HepG2 (cell line): ENCODE data around the gene AGR2. TPM values are rescaled to one million over a fixed set of nuclear protein-coding genes. Genes with fewer than 3 reads are reported as not detected.

Source experiments
- ATAC-seq: fragments of 200-7000 bp; cut with Tn5 transposase; 3 replicates; pipeline ENCODE4 v1.9.1; 2020; ENCODE audit warnings: mild to moderate bottlenecking, moderate library complexity
- BruUV-seq: library from RNA; stranded (reverse); fragments of 400-500 nt; replicated peaks from 2 replicates; lab custom pipeline; 2021; lab: Mats Ljungman, UMichigan
- CTCF ChIA-PET: fragments of 300-600 bp; formaldehyde crosslinking; extraction: SDS; loops from one replicate; lab custom pipeline; 2021; ENCODE audit warnings: low total read pairs, inconsistent platforms, low intra/inter-chr PET ratio; lab: Yijun Ruan, JAX
- POLR2A ChIA-PET: fragments of 350-600 bp; sonication (Branson Sonifier 250); formaldehyde crosslinking; loops from one replicate; lab custom pipeline; 2020; ENCODE audit warnings: antibody characterized with exemption, inconsistent platforms; lab: Yijun Ruan, JAX
- DNase-seq: peaks from one replicate; pipeline ENCODE4 v3.0.0-alpha.2; 2015; ENCODE audit warnings: low spot score
- FAIRE-seq: peaks from 3 replicates; lab custom pipeline; 2011; peaks lifted over from hg19 to GRCh38; lab: Jason Lieb, UNC
- H2AFZ ChIP-seq: one replicate; pipeline ENCODE4 v1.6.1; 2011; ENCODE audit warnings: low read length, inconsistent platforms
- H3K27ac ChIP-seq: fragments of 300-600 bp; 3 replicates; pipeline ENCODE4 v1.8.0; 2011; ENCODE audit warnings: mixed run types, mild to moderate bottlenecking, mixed read lengths, low read length, inconsistent platforms; ENCODE audit not compliant: insufficient read depth; ENCODE audit errors: extremely low read length
- H3K27me3 ChIP-seq, 2 experiments: fragments of 200-600 bp in 1 of 2; 2 replicates in 1 of 2; 3 replicates in 1 of 2; pipeline versions ENCODE4 v1.6.0 to v1.8.0; 2011; ENCODE audit warnings: low read length in 2 of 2, mild to moderate bottlenecking in 2 of 2, moderate library complexity in 2 of 2, inconsistent platforms in 1 of 2; ENCODE audit not compliant: insufficient read depth in 2 of 2, control insufficient read depth in 1 of 2
- H3K36me3 ChIP-seq, 2 experiments: fragments of 200-600 bp in 1 of 2; replicated peaks in 1 of 2; 2 replicates in 1 of 2; 3 replicates in 1 of 2; pipeline versions ENCODE4 v1.5.1 to v1.8.0; 2011; ENCODE audit warnings: low read length in 2 of 2, inconsistent platforms in 1 of 2; ENCODE audit not compliant: insufficient read depth in 2 of 2, control insufficient read depth in 1 of 2
- H3K4me1 ChIP-seq: 2 replicates; pipeline ENCODE4 v1.5.1; 2012; ENCODE audit warnings: low read length, inconsistent platforms; ENCODE audit not compliant: insufficient read depth
- H3K4me2 ChIP-seq: 2 replicates; pipeline ENCODE4 v1.6.0; 2011; ENCODE audit warnings: low read depth, low read length, inconsistent platforms
- H3K4me3 ChIP-seq, 3 experiments: fragments of 200-600 bp in 1 of 3; sonication (generic), shearing (Covaris generic) in 1 of 3; replicated peaks in 1 of 3; 2 replicates each; pipeline ENCODE4 v1.5.1; 2011 to 2016; ENCODE audit warnings: low read length in 3 of 3, inconsistent platforms in 2 of 3, low read depth in 2 of 3, mild to moderate bottlenecking in 2 of 3, control low read depth in 1 of 3, mixed read lengths in 1 of 3; ENCODE audit not compliant: insufficient read depth in 1 of 3
- H3K79me2 ChIP-seq: one replicate; pipeline ENCODE4 v1.6.1; 2011; ENCODE audit warnings: low read length, inconsistent platforms; ENCODE audit not compliant: insufficient read depth
- H3K9ac ChIP-seq: 2 replicates; pipeline ENCODE4 v1.6.0; 2011; ENCODE audit warnings: mild to moderate bottlenecking, low read depth, low read length, inconsistent platforms; ENCODE audit not compliant: insufficient read depth
- H3K9me3 ChIP-seq: 2 replicates; pipeline ENCODE4 v1.5.1; 2012; ENCODE audit warnings: mild to moderate bottlenecking, low read length
- H4K20me1 ChIP-seq: 2 replicates; pipeline ENCODE4 v1.6.0; 2011; ENCODE audit warnings: inconsistent platforms, mild to moderate bottlenecking, low read length, moderate library complexity; ENCODE audit not compliant: insufficient read depth
- ARNTL ChIP-seq: sonication (generic); formaldehyde crosslinking; IDR thresholded peaks from 2 replicates; pipeline ENCODE4 v1.4.0; 2020; ENCODE audit warnings: mild to moderate bottlenecking, missing genetic modification reagents
- EZH2 ChIP-seq: conservative IDR thresholded peaks from 2 replicates; pipeline ENCODE4 v1.6.1; 2012; ENCODE audit warnings: mild to moderate bottlenecking, low read depth, low read length, moderate library complexity
- MIER3 ChIP-seq: IDR thresholded peaks from 2 replicates; pipeline ENCODE4 v1.6.1; 2016; ENCODE audit warnings: missing compliant biosample characterization, borderline replicate concordance
- NFKB2 ChIP-seq: sonication (generic); formaldehyde crosslinking; IDR thresholded peaks from 2 replicates; pipeline ENCODE4 v1.4.0; 2020; ENCODE audit warnings: missing genetic modification reagents, borderline replicate concordance
- RBFOX2 ChIP-seq: fragments of 200-400 bp; formaldehyde crosslinking; IDR thresholded peaks from 2 replicates; pipeline ENCODE4 v1.6.1; 2017; ENCODE audit warnings: low read depth, mild to moderate bottlenecking, low read length
- STAG1 ChIP-seq: sonication (generic); formaldehyde crosslinking; IDR thresholded peaks from 2 replicates; pipeline ENCODE4 v1.4.0; 2020; ENCODE audit warnings: missing genetic modification reagents
- ZFX ChIP-seq: sonication (generic); formaldehyde crosslinking; IDR thresholded peaks from 2 replicates; pipeline ENCODE4 v1.4.0; 2020; ENCODE audit warnings: mild to moderate bottlenecking, low read depth, missing genetic modification reagents, moderate library complexity
- ZNF253 ChIP-seq: sonication (generic); formaldehyde crosslinking; IDR thresholded peaks from 2 replicates; pipeline ENCODE4 v1.8.0; 2022; ENCODE audit warnings: mild to moderate bottlenecking, missing genetic modification reagents, borderline replicate concordance
- ZNF383 ChIP-seq: sonication (generic); formaldehyde crosslinking; IDR thresholded peaks from 2 replicates; pipeline ENCODE4 v1.4.0; 2020; ENCODE audit warnings: missing genetic modification reagents, mild to moderate bottlenecking, borderline replicate concordance
- ZNF451 ChIP-seq: sonication (generic); formaldehyde crosslinking; IDR thresholded peaks from 2 replicates; pipeline ENCODE4 v1.5.0; 2020; ENCODE audit warnings: mild to moderate bottlenecking, missing genetic modification reagents
- ZNF737 ChIP-seq: sonication (generic); formaldehyde crosslinking; IDR thresholded peaks from 2 replicates; pipeline ENCODE4 v1.5.0; 2020; ENCODE audit warnings: missing genetic modification reagents, mild to moderate bottlenecking, borderline replicate concordance
- WGBS: methylation state at CpG from one replicate; pipeline ENCODE4 v1.1.6; 2017; ENCODE audit warnings: low lambda C conversion rate; 5-methylcytosine and 5-hydroxymethylcytosine counted together
- in situ Hi-C: cut with HindIII; loops from 2 replicates; pipeline ENCODE4 v1.10.0; 2017; ENCODE audit warnings: low pct_unique_long_range_greater_than_20kb; ENCODE audit not compliant: extremely low pct_ligation_motif_present
- intact Hi-C: fragments of 100-400 bp; cut with micrococcal nuclease; formaldehyde crosslinking; loops from one replicate; pipeline ENCODE4 v1.10.0; 2022; ENCODE audit not compliant: unreplicated experiment
- polyA plus RNA-seq, 8 experiments: library from polyadenylated mRNA; depleted of rRNA in 3 of 8; stranded (reverse) in 7 of 8; unstranded in 1 of 8; fragments of >200 nt; fragmentation: Illumina TruSeq in 4 of 8; extraction: Trizol in 4 of 8; gene quantifications; 2 replicates each; pipeline versions ENCODE4 v1.2.1 to v1.2.3, GENCODE V29; 2011 to 2016; ENCODE audit warnings: low read depth in 4 of 8, missing spikeins in 1 of 8, mixed read lengths in 1 of 8; ENCODE audit not compliant: insufficient read depth in 1 of 8
- total RNA-seq, 5 experiments: library from RNA; depleted of rRNA; stranded (reverse); fragments of >200 nt; fragmentation: Illumina TruSeq; extraction: Trizol; gene quantifications; 2 replicates each; pipeline ENCODE4 v1.2.3, GENCODE V29; 2016; ENCODE audit warnings: low read depth in 1 of 5
- TF ChIP-seq, protein P1 (sequence below): sonication (generic); formaldehyde crosslinking; IDR thresholded peaks from 2 replicates; pipeline ENCODE4 v1.4.0; 2020; ENCODE audit warnings: missing genetic modification reagents, borderline replicate concordance

Gene AGR2
- total and polyA plus RNA-seq, 2 of the 13 experiments (the other 11 are each of a cell fraction or from before 2014, with no cell fraction given) = 1.7 to 2.9 TPM

GRCh38 chr7:16795624-16796023 is 9.2 kb downstream of the AGR2 start:
- no TSS peak for BruUV-seq
- ATAC-seq = no peak
- Histone ChIP-seq H3K27ac (no peak overlapping the region), H4K20me1 (no peaks in the 10 kb centered on the region), H3K4me1 (no peaks in the 10 kb centered on the region), H3K79me2 (no peaks in the 10 kb centered on the region), H3K9ac (no peak overlapping the region), H3K9me3 (no peaks in the 10 kb centered on the region), H2AFZ (no peak overlapping the region), H3K27me3 (no peaks in the 10 kb centered on the region), H3K4me2 (no peak overlapping the region), H3K4me3 (no peak overlapping the region)
- in situ Hi-C loops = no loop called here
- no peak for FAIRE-seq
- WGBS = 55% methylated on average over 6 of the region's 6 CpGs
- intact Hi-C loops = no loop called here
- no peak for DNase-seq
- POLR2A ChIA-PET = no interaction called here
- CTCF ChIA-PET = no interaction called here
- no peak for TF ChIP-seq ZNF253
- no peak for TF ChIP-seq RBFOX2
- no peak for TF ChIP-seq ZNF383
- TF ChIP-seq ZNF451 (CRISPR knock-in tag) = no peak
- TF ChIP-seq MIER3 (CRISPR knock-in tag) = no peak
- no peak for TF ChIP-seq ZFX
- no peak for TF ChIP-seq STAG1 (CRISPR knock-in tag)
- TF ChIP-seq ARNTL (CRISPR knock-in tag) = no peak
- no peak for TF ChIP-seq NFKB2
- TF ChIP-seq EZH2 = no peak
- no peak for TF ChIP-seq ZNF737 (CRISPR knock-in tag)
- TF ChIP-seq, protein P1, sequence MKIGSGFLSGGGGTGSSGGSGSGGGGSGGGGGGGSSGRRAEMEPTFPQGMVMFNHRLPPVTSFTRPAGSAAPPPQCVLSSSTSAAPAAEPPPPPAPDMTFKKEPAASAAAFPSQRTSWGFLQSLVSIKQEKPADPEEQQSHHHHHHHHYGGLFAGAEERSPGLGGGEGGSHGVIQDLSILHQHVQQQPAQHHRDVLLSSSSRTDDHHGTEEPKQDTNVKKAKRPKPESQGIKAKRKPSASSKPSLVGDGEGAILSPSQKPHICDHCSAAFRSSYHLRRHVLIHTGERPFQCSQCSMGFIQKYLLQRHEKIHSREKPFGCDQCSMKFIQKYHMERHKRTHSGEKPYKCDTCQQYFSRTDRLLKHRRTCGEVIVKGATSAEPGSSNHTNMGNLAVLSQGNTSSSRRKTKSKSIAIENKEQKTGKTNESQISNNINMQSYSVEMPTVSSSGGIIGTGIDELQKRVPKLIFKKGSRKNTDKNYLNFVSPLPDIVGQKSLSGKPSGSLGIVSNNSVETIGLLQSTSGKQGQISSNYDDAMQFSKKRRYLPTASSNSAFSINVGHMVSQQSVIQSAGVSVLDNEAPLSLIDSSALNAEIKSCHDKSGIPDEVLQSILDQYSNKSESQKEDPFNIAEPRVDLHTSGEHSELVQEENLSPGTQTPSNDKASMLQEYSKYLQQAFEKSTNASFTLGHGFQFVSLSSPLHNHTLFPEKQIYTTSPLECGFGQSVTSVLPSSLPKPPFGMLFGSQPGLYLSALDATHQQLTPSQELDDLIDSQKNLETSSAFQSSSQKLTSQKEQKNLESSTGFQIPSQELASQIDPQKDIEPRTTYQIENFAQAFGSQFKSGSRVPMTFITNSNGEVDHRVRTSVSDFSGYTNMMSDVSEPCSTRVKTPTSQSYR (CRISPR knock-in tag) = no peak
- TF ChIP-seq, all 625 proteins: peak for 0
- no peaks in the 10 kb centered on the region for H3K36me3 ChIP-seq
